ENCODE measurements around the gene RHCG. TPM values are rescaled to one million over a fixed set of nuclear protein-coding genes. Genes with fewer than 3 reads are reported as not detected.

The RHCG gene
- total RNA-seq, 4 donors from 2014 or later, result 1.5 to 140 (median 8.4) TPM

DNA sequence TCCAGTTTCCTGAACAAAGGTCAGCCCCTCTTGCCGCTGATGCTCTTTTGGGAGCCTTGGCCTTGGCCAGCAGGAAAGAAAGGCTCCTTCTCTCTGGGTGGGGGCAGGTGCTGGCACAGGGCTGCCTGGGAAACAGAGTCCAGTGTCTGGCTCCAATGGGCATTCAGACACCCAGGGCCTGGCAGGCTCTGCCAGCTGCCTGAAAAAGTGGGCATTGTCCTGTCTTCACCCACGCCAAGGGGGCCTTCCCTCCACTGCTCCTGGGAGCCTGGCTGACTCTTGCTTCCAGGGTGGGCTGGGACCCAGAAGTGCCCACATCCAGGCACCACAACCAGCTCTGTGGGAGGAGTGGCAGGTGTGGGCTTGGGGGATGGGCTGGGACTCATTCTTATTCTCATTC lies 62.7 kb downstream of the RHCG start:
- ATAC-seq, result no peak
- H3K36me3 ChIP-seq, result no peaks in the 10 kb centered on the region
- no peaks in the 10 kb centered on the region for H3K9me3 ChIP-seq
- TF ChIP-seq EP300 (IDR thresholded peaks at IDR 0.05) (no peak), POLR2A (IDR thresholded peaks at IDR 0.05) (no peak), POLR2AphosphoS5 (IDR thresholded peaks at IDR 0.05) (no peak), CTCF (IDR thresholded peaks at IDR 0.05) (no peak)
- H3K27me3 ChIP-seq, result peaks cover 73% of the 10 kb centered on the region
- peaks cover 0 to 13% (median 9%) of the 10 kb centered on the region in 3 donors for H3K4me1 ChIP-seq
- WGBS, 2 donors (ENCODE audit: low coverage in 1 of 2), result no CpG with 5 or more reads among the region's 2 CpGs
- H3K4me3 ChIP-seq, result no peak overlapping the region
- no peak overlapping the region for H3K27ac ChIP-seq

GRCh38 chr15:89430530-89431341 lies 65.6 kb downstream of the RHCG start:
- H3K4me3 ChIP-seq, result peak overlapping the region; percentile 2 to 49
- H3K36me3 ChIP-seq, result no peaks in the 10 kb centered on the region
- no peaks in the 10 kb centered on the region for H3K9me3 ChIP-seq
- peak; percentile 90 for ATAC-seq
- TF ChIP-seq EP300 (IDR thresholded peaks at IDR 0.05) (no peak), CTCF (IDR thresholded peaks at IDR 0.05) (peak; percentile 97 to 99 (median 98))
- 8% methylated on average over 17 of the region's 44 CpGs; no CpG with 5 or more reads in 1 of the 2 donors for WGBS, 2 donors (ENCODE audit: low coverage in 1 of 2)
- peaks cover 0 to 13% (median 9%) of the 10 kb centered on the region in 3 donors for H3K4me1 ChIP-seq
- peaks cover 51% of the 10 kb centered on the region for H3K27me3 ChIP-seq
- H3K27ac ChIP-seq, result peak overlapping the region in 1 of 4 donors; percentile 22

GRCh38 chr15:89429986-89430385 lies 66.4 kb downstream of the RHCG start:
- Histone ChIP-seq H3K27me3 (peaks cover 49% of the 10 kb centered on the region), H3K4me1 (peaks cover 0 to 13% (median 9%) of the 10 kb centered on the region in 3 donors), H3K27ac (no peak overlapping the region), H3K9me3 (no peaks in the 10 kb centered on the region), H3K4me3 (no peak overlapping the region), H3K36me3 (no peaks in the 10 kb centered on the region)
- ATAC-seq, result no peak
- TF ChIP-seq POLR2AphosphoS5 (IDR thresholded peaks at IDR 0.05) (no peak), CTCF (IDR thresholded peaks at IDR 0.05) (no peak), EP300 (IDR thresholded peaks at IDR 0.05) (no peak), POLR2A (IDR thresholded peaks at IDR 0.05) (no peak)
- 17 to 94% methylated on average over 1 to 2 of the region's 2 CpGs for WGBS, 2 donors (ENCODE audit: low coverage in 1 of 2)

DNA sequence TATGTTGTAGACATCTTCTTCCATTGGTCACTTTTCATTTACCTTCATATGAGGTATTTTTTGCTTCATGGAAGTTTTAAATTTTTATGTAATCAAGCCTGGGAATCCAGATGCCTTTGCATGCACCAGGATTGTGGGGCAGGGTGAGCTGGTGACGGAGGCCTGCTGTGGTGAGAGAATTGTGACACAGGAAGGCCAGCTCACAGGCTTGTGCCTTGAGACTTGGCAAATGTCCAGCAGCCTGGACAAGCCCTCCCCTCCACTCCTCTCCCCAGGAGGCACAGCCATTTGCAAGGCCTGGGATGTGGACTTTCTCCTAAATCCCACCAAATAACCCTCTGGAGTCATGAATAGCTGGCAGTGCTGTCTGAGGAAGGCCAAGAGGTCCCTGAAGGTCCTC lies 67.4 kb downstream of the RHCG start:
- TF ChIP-seq CTCF (IDR thresholded peaks at IDR 0.05), result no peak
- TF ChIP-seq EP300 (IDR thresholded peaks at IDR 0.05), result no peak
- no peak for TF ChIP-seq POLR2A (IDR thresholded peaks at IDR 0.05)
- no peak for TF ChIP-seq POLR2AphosphoS5 (IDR thresholded peaks at IDR 0.05)
- no peaks in the 10 kb centered on the region for H3K36me3 ChIP-seq
- peaks cover 0 to 13% (median 9%) of the 10 kb centered on the region in 3 donors for H3K4me1 ChIP-seq
- 88% methylated on average over 1 of the region's 1 CpG; no CpG with 5 or more reads in 1 of the 2 donors for WGBS, 2 donors (ENCODE audit: low coverage in 1 of 2)
- H3K9me3 ChIP-seq, result no peaks in the 10 kb centered on the region
- no peak overlapping the region for H3K4me3 ChIP-seq
- H3K27ac ChIP-seq, result no peak overlapping the region
- ATAC-seq, result no peak
- peaks cover 45% of the 10 kb centered on the region for H3K27me3 ChIP-seq

- Histone ChIP-seq H3K9me3 (no peaks in the 10 kb centered on the region), H3K27ac (no peak overlapping the region), H3K36me3 (no peaks in the 10 kb centered on the region), H3K27me3 (peaks cover 41% of the 10 kb centered on the region), H3K4me3 (no peak overlapping the region), H3K4me1 (peaks cover 0 to 13% (median 9%) of the 10 kb centered on the region in 3 donors)
- WGBS, 2 donors (ENCODE audit: low coverage in 1 of 2), result 33 to 70% methylated on average over 1 to 2 of the region's 2 CpGs
- TF ChIP-seq POLR2A (IDR thresholded peaks at IDR 0.05) (no peak), POLR2AphosphoS5 (IDR thresholded peaks at IDR 0.05) (no peak), EP300 (IDR thresholded peaks at IDR 0.05) (no peak)
- no peak for ATAC-seq
Observed at GRCh38 chr15:89428246-89428645, 68.1 kb downstream of the RHCG start.
